Liver (tissue), 3 donors: ENCODE measurements around the gene FGFR4.

Experiments used
- CTCF ChIP-seq: fragments of 150-350 bp; IDR thresholded peaks from 2 replicates; pipeline ENCODE4 v1.5.1; 2017; ENCODE audit warnings: improper control_type of control experiment, low read depth, low read length; ENCODE audit not compliant: missing input control
- EGR1 ChIP-seq, 2 donors: IDR thresholded peaks; 2 replicates each; pipeline ENCODE4 v1.6.1; 2016 to 2018; ENCODE audit warnings: antibody characterized with exemption in 2 of 2, low read depth in 2 of 2
- HNF4A ChIP-seq, 2 donors: conservative IDR thresholded peaks; 2 replicates each; pipeline ENCODE4 v1.6.1; 2016; ENCODE audit warnings: antibody characterized with exemption in 2 of 2, mild to moderate bottlenecking in 2 of 2
- MAX ChIP-seq: IDR thresholded peaks from 2 replicates; pipeline ENCODE4 v1.6.1; 2016; ENCODE audit warnings: antibody characterized with exemption
- RAD21 ChIP-seq, 2 donors: IDR thresholded peaks; 2 replicates each; pipeline ENCODE4 v1.6.1; 2016; ENCODE audit warnings: antibody characterized with exemption in 2 of 2, mild to moderate bottlenecking in 2 of 2
- REST ChIP-seq: IDR thresholded peaks from 2 replicates; pipeline ENCODE4 v1.6.1; 2016; ENCODE audit warnings: antibody characterized with exemption, mild to moderate bottlenecking
- ZBTB33 ChIP-seq: IDR thresholded peaks from 2 replicates; pipeline ENCODE4 v1.6.1; 2016; ENCODE audit warnings: antibody characterized with exemption
- donor health status: healthy.
- donor health status: healthy.

GRCh38 chr5:177096162-177097015 is 9.7 kb downstream of the FGFR4 start:
- TF ChIP-seq CTCF = no peak
- no peak for TF ChIP-seq RAD21 (IDR thresholded peaks at IDR 0.05)
- TF ChIP-seq HNF4A (conservative IDR thresholded peaks at IDR 0.05) = peak; percentile 13 to 36
- no peak for TF ChIP-seq REST
- TF ChIP-seq EGR1 (IDR thresholded peaks at IDR 0.05; ENCODE audit: low read depth in 2 of 2) = no peak
- no peak for TF ChIP-seq ZBTB33
- TF ChIP-seq MAX = no peak
